Lower lobe of right lung (tissue), 2 donors: ENCODE results near the gene SLC45A2. TPM values are rescaled to one million over a fixed set of nuclear protein-coding genes. Genes with fewer than 3 reads are reported as not detected.

Experiments used
- ATAC-seq, 2 donors: fragments of 200-7000 bp; cut with Tn5 transposase; one replicate each; pipeline ENCODE4 v1.9.1; 2020 to 2022; ENCODE audit warnings: mild to moderate bottlenecking in 2 of 2, moderate library complexity in 2 of 2
- DNase-seq: peaks from one replicate; pipeline ENCODE4 v3.0.0-alpha.2; 2020
- H3K27ac ChIP-seq: fragments of 200-600 bp; one replicate; pipeline ENCODE4 v1.8.0; 2022
- H3K27me3 ChIP-seq: fragments of 200-600 bp; one replicate; pipeline ENCODE4 v1.8.0; 2022; ENCODE audit warnings: low read depth
- H3K36me3 ChIP-seq: fragments of 200-600 bp; one replicate; pipeline ENCODE4 v1.8.0; 2022; ENCODE audit warnings: mild to moderate bottlenecking
- H3K4me1 ChIP-seq: fragments of 200-600 bp; one replicate; pipeline ENCODE4 v1.8.0; 2022
- H3K4me3 ChIP-seq: fragments of 200-600 bp; one replicate; pipeline ENCODE4 v1.8.0; 2022; ENCODE audit warnings: mild to moderate bottlenecking
- H3K9me3 ChIP-seq: fragments of 200-600 bp; one replicate; pipeline ENCODE4 v1.8.0; 2022
- intact Hi-C: fragments of 100-400 bp; cut with DNase I; formaldehyde crosslinking; loops from one replicate; pipeline ENCODE4 v1.11.0; 2022
- total RNA-seq: library from RNA; stranded (reverse); fragmentation: NEBNext Ultra II Directional; extraction: Animal tissue kit (Norgen Biotek cat#: 25700); gene quantifications from one replicate; pipeline ENCODE4 v1.2.1, GENCODE V29; 2021
- TF ChIP-seq, protein P1 (sequence below): fragments of 200-600 bp; IDR thresholded peaks from one replicate; pipeline ENCODE4 v1.8.0; 2022; ENCODE audit warnings: antibody characterized with exemption, mild to moderate bottlenecking
- donor health status: DM: no; HTN: yes; CAD: no; lungs with severe emphysema.

The SLC45A2 gene
- total RNA-seq, 1 donor from 2014 or later = not detected

DNA sequence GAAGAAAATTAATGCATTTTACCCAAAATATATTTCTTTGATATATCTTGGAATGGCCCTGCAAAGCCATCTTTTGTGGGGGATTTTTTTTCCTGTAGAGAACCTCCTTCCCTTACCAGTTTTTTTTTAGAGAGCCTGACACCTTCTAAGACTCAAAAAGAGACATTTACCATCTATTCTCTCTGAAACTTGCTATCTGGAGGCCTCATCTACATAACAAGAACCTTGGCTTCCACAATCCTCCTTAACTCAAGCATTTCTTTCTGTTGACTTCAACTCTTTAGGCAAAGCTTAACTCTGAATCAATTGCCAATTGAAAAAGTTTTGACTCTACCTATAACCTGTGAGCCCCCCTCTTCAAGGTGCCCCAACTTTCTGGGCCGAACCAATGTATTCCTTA, 6.2 kb downstream of the SLC45A2 start:
- no peak for ATAC-seq
- Histone ChIP-seq H3K36me3 (no peaks in the 10 kb centered on the region), H3K27ac (no peak overlapping the region), H3K27me3 (no peaks in the 10 kb centered on the region), H3K9me3 (no peaks in the 10 kb centered on the region), H3K4me1 (no peaks in the 10 kb centered on the region), H3K4me3 (no peak overlapping the region)
- intact Hi-C loops = no loop called here
- DNase-seq = no peak
- TF ChIP-seq, protein P1, sequence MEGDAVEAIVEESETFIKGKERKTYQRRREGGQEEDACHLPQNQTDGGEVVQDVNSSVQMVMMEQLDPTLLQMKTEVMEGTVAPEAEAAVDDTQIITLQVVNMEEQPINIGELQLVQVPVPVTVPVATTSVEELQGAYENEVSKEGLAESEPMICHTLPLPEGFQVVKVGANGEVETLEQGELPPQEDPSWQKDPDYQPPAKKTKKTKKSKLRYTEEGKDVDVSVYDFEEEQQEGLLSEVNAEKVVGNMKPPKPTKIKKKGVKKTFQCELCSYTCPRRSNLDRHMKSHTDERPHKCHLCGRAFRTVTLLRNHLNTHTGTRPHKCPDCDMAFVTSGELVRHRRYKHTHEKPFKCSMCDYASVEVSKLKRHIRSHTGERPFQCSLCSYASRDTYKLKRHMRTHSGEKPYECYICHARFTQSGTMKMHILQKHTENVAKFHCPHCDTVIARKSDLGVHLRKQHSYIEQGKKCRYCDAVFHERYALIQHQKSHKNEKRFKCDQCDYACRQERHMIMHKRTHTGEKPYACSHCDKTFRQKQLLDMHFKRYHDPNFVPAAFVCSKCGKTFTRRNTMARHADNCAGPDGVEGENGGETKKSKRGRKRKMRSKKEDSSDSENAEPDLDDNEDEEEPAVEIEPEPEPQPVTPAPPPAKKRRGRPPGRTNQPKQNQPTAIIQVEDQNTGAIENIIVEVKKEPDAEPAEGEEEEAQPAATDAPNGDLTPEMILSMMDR = no peak

DNA sequence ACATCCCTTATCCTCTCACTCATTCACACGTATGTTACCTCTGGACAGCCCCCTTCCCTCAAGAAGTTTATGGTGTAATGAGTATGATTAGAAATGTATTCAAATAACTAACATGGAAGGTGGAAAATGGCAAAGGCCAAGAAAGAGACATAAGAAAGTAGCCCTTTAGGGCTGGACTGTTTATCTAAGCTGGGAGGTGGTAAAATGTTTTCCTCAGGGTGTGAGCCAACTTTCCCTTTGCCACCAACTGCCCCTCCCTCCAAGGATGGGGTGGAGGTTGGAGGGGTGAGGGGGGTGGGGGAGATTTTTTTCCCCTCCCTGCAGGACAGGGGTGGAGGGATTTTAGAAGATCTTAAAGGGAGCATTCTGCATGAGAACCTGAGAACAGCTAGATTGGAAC, 8.2 kb downstream of the SLC45A2 start:
- TF ChIP-seq, protein P1 = no peak
- DNase-seq = no peak
- no peak for ATAC-seq
- Histone ChIP-seq H3K27me3 (no peaks in the 10 kb centered on the region), H3K4me3 (no peak overlapping the region), H3K36me3 (no peaks in the 10 kb centered on the region), H3K27ac (no peak overlapping the region), H3K9me3 (no peaks in the 10 kb centered on the region), H3K4me1 (no peaks in the 10 kb centered on the region)
- intact Hi-C loops = no loop called here

DNA sequence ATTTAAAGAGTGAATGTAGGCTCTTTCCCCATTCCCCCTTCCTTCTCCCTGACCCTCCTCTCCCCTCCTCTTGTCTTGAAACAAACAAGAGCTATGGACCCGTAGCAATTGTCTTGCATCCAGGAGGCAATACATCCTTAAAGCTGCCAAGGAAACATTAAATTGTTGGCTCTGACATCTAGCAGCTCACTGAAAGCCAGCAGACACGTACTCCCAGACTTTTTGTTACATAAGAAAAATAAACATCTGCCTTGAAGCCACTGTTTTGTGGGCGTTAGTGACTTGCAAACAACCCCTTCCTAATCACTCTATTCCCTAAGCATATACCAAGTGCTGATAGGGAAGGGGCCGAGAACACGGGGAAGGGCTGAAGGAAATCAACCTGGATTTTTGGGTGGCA, 8.6 kb downstream of the SLC45A2 start:
- Histone ChIP-seq H3K4me3 (no peak overlapping the region), H3K9me3 (no peaks in the 10 kb centered on the region), H3K36me3 (no peaks in the 10 kb centered on the region), H3K27me3 (no peaks in the 10 kb centered on the region), H3K4me1 (no peaks in the 10 kb centered on the region), H3K27ac (no peak overlapping the region)
- TF ChIP-seq, protein P1 = no peak
- DNase-seq (no peak), ATAC-seq (no peak)
- intact Hi-C loops = no loop called here

DNA sequence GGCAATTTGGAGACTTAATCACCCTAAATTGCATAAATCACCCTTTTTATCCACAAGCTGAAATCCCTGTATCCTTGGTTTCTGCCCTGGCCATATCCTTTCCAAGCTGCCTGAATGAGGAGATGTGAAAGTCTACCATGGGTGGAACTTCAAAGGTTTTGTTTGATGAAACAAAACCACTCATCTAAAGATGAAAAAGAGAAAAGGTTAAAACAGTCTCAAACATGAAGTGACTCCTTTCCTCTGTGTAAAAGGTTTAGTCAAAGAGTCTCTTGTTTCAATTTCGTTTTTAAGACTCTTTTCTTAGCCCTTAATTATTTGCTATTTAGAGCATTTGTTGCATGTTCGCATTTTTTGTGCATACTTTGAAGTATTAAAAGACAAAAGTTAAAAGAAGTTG, 11.2 kb downstream of the SLC45A2 start:
- ATAC-seq = no peak

DNA sequence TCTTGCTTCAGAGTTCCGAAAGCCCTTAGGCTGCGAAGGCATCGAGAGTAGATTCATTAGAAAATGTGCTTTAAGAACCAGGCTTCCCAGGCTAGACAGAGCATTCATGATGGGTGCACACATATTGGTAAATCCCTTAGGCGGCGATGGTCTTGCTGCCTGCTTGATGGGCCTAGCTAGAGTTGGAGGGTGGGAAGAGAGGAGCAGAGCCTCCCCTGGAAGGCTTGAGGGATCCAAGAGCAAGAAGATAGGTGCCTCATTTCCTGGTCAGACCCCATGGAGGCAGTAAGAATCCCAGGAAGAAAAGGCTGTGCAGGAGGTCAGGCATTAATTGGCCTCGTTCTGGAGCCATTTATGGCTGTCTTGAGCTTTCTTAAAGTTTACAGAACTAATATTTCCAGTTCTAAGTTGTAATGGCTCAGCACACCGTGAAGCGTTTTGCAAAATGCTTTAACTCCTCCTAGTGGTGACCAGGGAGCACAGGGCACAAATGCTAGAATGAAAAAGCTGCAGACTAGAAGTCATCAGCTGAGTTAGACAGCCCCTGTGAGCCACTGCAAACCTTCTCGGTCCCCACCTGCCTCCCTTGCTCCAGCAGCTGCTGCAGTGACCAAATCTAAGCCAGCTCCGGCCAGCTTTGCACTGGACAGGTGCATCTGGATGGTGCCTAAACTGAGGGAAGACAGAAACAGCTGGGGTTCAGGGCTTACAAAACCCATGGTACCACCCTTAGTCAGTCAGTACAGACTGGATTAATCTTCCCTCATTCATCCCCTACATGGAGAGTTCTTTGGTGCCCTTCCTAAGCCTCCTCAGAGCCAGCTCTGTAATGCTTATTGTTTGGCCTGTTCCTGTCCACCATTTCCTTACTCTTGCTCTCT, 14.7 kb downstream of the SLC45A2 start:
- no peak for DNase-seq
- TF ChIP-seq, protein P1 = peak; percentile 59
- H3K9me3 ChIP-seq = no peaks in the 10 kb centered on the region
- no peaks in the 10 kb centered on the region for H3K4me1 ChIP-seq
- H3K4me3 ChIP-seq = no peak overlapping the region
- no peak overlapping the region for H3K27ac ChIP-seq
- no peaks in the 10 kb centered on the region for H3K27me3 ChIP-seq
- peak; percentile 35 to 57 for ATAC-seq
- intact Hi-C loops = no loop called here
- H3K36me3 ChIP-seq = no peaks in the 10 kb centered on the region

More for the DNA sequence above, 11.2 kb downstream of the SLC45A2 start:
- Histone ChIP-seq H3K4me3 (no peak overlapping the region), H3K9me3 (no peaks in the 10 kb centered on the region), H3K27ac (no peak overlapping the region), H3K36me3 (no peaks in the 10 kb centered on the region), H3K4me1 (no peaks in the 10 kb centered on the region), H3K27me3 (no peaks in the 10 kb centered on the region)
- intact Hi-C loops = no loop called here
- TF ChIP-seq, protein P1 = no peak
- DNase-seq = no peak
